Measurements from ENCODE around the gene DDX27. TPM values are rescaled to one million over a fixed set of nuclear protein-coding genes. Genes with fewer than 3 reads are reported as not detected.
"Not testable (repeated sequence)": the region's sequence is repeated elsewhere in the genome, so short reads cannot be mapped to it uniquely, and the experiment has no call there.

DDX27 gene, protein sequence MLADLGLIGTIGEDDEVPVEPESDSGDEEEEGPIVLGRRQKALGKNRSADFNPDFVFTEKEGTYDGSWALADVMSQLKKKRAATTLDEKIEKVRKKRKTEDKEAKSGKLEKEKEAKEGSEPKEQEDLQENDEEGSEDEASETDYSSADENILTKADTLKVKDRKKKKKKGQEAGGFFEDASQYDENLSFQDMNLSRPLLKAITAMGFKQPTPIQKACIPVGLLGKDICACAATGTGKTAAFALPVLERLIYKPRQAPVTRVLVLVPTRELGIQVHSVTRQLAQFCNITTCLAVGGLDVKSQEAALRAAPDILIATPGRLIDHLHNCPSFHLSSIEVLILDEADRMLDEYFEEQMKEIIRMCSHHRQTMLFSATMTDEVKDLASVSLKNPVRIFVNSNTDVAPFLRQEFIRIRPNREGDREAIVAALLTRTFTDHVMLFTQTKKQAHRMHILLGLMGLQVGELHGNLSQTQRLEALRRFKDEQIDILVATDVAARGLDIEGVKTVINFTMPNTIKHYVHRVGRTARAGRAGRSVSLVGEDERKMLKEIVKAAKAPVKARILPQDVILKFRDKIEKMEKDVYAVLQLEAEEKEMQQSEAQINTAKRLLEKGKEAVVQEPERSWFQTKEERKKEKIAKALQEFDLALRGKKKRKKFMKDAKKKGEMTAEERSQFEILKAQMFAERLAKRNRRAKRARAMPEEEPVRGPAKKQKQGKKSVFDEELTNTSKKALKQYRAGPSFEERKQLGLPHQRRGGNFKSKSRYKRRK
- polyA plus RNA-seq (ENCODE audit: insufficient read depth in 1 of 5, insufficient read length in 5 of 5, low replicate concordance in 1 of 5) = 10 to 100 TPM; 39.7 to 52.0 (median 47.6) TPM
- long read RNA-seq, donor 1, partial matches to known transcripts = 50 of 54 reads
- long read RNA-seq, donor 1, other reads (novel, unspliced or antisense) = 0 of 54 reads
- long read RNA-seq, donor 2, partial matches to known transcripts = 0 of 1 reads
- long read RNA-seq, donor 2, other reads (novel, unspliced or antisense) = 0 of 1 reads
- long read RNA-seq, donor 3, partial matches to known transcripts = 19 of 22 reads
- long read RNA-seq, donor 3, other reads (novel, unspliced or antisense) = 0 of 22 reads
- long read RNA-seq, donor 4, partial matches to known transcripts = 43 of 43 reads
- long read RNA-seq, donor 4, other reads (novel, unspliced or antisense) = 0 of 43 reads
- long read RNA-seq, donor 5, partial matches to known transcripts = 49 of 51 reads
- long read RNA-seq, donor 5, other reads (novel, unspliced or antisense) = 0 of 51 reads
- long read RNA-seq, donor 6, partial matches to known transcripts = 34 of 37 reads
- long read RNA-seq, donor 6, other reads (novel, unspliced or antisense) = 0 of 37 reads
- long read RNA-seq, donor 7, transcript DDX27-207 (21 exons, 2,693 nt) = major isoform, 5 of 11 reads
- long read RNA-seq, donor 7, partial matches to known transcripts = 5 of 11 reads
- long read RNA-seq, donor 7, other reads (novel, unspliced or antisense) = 0 of 11 reads
- long read RNA-seq, donor 8, partial matches to known transcripts = 0 of 3 reads
- long read RNA-seq, donor 8, other reads (novel, unspliced or antisense) = 0 of 3 reads

DNA sequence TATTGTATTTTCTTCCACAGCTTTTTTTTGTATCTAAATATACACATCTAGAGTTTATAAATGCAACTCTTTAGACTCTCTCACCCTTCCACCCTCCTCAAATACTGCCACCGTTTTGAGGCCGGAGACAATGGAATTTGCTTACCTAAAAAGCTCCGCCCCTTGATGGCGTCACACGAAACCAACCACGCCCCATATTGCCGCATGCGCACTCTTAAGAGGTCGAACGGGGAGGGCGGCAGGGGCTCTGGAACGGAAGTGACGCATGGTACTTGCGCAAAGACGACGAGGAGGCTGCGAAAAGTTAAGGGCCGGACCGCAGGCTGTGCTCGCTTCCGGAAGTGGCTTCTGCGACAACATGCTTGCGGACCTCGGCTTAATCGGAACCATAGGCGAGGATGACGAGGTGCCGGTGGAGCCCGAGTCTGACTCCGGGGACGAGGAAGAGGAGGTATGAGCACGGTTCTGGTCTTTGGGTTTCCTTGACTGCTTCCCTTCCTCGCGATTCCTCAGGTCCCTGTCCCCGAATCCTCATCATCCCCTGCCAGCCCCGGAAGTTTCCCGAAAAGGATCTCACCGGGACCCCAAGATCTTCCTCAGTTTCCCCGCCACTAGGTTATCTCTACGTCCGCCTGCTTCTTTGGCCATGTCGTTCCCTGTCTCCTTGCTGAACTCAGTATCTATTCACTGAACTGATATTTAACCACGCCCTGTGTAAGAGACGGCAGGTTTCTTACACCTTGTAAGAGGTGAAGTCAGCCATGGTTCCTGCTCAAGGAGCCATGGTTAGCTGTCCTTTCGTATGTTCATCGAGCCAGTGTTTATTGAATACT, at the start of gene DDX27:
DDX27 (plus strand) TSS at position 326 of the 833 bp plus-strand sequence; CDS start at position 359, 33 bp downstream.
- DNase-seq = peak; percentile 99 to 100

DNA sequence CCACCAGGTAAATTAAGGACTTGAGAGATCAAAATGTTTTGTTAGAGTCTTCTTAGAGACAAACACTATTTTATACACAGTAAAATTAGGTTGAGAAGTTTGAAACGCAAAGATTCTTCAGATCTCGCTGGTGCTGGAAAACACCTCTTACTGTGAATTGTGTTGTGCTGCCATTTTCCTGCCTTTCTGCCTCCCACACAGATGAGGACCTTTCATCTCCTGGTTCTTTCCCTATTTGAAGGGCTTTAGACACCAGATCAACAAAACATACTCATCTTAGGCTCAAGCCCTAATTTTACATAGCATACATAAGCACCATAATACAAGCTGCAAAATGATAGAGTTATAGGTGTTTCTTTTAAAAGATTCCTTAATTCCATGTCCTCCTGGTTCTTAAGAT, 49.7 kb upstream of the DDX27 start:
- no peak for DNase-seq

DNA sequence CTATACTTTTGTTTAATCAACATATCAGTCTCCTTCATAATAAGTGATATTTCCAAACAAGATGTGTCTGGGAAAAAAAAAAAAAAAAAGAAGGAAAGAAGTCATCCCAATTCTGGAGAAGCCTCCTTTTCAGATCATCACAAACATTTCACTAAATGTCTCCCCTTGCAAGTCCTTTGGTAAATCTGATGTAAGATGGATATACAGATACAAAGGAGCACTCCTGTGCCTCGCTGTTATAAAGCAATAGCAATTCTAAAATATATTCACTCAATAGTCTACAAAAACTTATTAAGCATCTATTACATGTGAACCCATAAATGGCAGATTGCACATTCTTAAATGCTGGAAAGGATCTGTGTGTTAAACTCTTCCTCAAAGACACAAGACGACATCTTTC, 48.5 kb upstream of the DDX27 start:
- DNase-seq = no peak

DNA sequence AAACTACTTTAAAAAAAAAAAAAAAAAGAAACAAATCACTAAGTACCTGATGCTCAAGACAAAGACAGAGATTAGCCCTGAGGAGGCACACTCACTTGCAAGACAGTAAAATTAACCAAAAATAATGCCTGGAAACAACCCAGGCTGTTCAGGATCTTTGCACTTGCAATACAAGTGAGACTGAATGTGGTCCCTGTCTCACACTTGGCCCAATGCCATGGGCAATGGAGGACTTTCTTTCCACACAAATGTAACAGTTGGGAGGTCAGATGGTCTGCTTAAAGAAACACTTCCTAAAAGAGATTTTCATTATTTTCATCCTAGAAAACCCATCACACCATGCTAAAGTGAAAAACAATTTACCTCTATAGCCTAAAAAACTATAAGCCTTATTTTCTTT, 47.3 kb upstream of the DDX27 start:
- peak in 1 of 2 donors; percentile 15 for DNase-seq

DNA sequence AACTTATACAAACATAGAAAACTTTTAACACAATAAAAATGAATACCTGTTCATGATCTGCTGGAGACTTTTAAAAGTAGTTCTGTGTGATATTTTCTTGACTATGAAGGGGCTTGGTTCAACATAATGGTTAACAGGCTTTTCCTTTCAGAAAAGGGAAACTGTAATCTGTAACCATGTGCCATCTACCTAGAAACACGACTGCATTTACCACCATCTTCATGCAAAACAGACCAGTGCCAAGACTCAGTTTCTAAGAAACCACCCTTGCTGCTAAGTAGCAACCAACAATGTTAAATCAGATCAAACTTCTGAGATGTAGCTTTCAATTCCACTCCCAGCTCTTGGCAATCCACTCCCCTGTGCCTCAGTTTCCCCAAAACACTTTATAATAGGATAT, 46.8 kb upstream of the DDX27 start:
- no peak for DNase-seq

DNA sequence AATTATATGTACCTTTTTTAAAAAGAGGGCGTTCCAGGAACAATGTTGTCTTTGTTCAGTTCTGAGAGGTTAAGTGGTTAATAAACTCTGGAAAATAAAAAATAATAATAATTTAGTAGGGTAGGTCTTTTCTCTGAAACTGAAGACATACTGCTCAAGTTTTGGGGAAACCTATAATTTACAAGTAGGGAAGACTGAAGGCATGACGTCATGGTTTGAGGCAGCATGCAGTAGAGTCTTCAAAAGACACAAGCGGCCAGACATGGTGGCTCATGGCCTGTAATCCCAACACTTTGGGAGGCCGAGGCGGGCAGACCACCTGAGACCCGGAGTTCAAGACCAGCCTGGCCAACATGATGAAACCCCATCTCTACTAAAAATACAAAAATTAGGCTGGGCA, 45.0 kb upstream of the DDX27 start:
- no peak for DNase-seq

DNA sequence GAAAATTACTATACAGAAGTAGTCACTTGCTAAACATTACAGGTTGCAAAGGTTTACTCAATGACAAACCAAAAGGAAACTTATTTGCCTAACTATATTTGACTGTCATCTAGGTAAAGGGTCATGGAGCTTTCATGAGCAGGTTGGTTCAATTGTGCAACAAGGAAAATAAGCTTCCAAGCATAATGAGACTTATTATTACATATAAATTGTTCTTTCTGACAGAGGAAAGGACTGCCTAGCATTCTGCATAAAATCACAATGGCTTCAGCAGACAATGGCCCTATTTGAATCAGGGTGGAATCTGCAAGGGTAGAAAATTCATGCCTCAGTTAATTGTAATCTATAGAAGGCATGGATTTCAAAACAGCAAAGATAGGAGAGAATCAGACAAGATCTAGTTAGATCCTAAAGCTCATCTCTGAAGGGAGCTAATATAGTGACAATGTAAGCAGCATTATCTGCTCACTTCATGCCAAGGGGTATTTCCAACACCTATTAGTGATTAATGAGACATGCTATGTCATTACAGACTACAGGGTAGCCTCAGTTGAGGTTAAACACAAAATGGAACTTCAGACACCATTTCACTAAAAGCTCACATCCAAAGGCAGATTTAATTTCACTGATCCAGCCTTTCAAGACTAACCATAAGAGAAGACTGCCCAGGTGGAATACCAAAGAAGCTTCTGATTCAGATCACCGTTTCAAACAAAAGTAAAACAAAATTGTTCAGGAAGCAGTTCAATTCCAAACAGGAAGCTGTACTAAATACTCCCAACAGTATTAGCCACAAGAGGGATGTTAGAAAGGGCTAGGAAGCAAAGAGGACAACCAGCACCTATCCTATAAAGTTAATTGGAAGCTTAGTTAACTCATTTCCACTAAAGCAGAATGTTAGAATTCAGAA, 39.6 kb upstream of the DDX27 start:
- no peak for DNase-seq

DNA sequence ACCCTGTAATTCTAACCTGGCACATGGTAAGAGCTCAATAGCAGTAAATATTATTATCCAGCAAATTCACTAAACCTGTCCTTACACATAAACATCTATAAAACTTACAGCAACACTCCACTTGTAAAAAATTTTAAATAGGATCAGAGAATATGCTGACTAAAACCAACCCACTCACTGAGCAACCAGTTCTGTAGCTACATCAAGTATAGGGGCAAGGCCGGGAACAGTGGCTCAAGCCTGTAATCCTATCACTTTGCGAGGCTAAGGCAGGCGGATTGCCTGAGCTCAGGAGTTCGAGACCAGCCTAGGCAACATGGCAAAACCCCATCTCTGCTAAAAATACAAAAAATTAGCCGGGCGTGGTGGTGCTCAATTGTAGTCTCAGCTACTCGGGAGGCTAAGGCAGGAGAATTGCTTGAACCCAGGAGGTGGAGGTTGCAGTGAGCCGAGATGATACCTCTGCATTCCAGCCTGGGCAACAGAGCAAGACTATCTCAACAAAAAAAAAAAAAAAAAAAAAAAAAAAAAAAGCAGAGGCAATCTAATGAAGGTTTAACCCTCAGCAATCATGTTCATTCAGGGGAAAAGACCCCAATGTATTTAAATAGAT, 37.8 kb upstream of the DDX27 start:
- no peak for DNase-seq

DNA sequence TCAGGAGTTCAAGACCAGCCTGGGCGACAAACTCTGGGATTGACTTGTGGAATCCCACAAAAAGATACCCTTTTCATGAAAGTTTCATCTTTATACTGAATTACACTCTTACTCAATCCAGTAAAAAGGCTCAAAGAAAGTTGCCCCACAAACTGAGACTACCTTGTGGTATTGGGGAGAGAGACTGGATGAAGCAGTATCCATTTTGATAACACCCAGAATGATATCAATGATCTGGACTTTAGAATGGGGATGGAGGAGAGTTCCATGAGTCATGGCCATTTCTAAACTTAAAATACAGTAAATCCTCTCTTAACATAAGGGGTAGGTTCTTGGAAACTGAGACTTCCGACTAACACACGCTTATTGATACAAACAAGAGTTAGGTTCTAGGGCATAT, 35.8 kb upstream of the DDX27 start:
- DNase-seq = no peak

DNA sequence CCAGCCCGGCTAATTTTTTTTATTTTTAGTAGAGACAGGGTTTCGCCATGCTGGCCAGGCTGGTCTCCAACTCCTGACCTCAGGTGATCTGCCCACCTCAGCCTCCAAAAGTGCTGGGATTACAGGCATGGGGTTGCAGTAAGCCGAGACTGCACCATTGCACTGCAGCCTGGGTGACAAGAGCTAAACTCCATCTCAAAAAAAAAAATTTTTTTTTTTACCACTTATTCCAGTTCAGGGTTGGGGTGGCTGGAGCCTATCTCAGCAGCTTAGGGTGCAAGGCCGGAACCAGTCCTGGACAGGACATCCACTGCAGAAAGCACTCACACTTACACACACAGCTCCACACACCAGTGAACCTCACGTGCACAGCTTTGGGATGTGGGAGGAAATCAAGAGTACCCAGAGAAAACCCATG, 35.1 kb upstream of the DDX27 start:
- not testable (repeated sequence) for DNase-seq

DNA sequence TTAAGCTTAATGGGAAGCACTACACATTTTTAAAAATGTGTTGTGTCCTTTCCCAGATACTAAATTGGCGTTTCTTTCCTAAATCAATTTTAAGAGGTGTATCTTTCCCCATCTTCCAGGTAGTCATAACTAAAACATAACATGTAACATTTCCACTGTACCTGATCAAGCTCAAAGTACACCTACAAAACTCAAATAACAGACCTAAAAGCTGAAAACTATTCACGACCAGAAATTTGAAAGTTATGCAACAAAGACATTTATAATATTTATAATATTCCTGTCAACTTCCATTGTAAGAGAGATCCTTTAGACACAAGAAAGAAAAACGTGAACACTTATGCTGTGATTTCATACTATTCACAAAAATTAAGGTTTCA, 34.5 kb upstream of the DDX27 start:
- DNase-seq = no peak

DNA sequence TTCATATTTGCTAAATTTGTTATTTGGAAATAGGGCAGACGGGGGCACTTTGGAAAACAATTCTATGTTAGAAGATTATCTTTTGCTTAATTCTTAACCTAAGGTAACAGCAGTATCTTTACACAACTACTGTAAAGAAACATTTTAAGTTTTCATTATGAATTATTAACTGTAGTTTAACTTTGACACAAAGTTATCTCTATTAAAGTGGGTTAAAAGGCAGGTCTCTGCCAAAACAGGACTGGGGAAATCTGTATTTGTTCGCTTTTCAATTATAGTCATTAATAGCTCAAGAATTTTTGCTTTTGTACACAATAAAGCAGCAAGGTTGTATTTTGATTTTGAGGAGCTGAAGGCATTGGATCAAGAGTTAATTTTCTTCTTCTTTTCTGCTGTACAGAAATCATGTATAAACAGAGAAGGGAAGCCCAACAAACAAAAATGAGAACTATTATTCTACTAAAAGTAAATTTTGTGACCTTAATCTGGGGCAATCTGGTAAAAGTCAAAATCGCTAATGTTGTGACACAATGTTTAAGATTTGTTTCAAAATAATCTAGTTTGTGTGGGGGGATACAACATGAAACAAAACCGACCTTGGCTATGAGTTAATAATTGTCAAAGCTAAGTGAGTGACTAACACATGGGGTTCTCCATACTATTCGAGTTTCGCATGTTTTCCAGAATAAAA, 34.0 kb upstream of the DDX27 start:
- no peak for DNase-seq

DNA sequence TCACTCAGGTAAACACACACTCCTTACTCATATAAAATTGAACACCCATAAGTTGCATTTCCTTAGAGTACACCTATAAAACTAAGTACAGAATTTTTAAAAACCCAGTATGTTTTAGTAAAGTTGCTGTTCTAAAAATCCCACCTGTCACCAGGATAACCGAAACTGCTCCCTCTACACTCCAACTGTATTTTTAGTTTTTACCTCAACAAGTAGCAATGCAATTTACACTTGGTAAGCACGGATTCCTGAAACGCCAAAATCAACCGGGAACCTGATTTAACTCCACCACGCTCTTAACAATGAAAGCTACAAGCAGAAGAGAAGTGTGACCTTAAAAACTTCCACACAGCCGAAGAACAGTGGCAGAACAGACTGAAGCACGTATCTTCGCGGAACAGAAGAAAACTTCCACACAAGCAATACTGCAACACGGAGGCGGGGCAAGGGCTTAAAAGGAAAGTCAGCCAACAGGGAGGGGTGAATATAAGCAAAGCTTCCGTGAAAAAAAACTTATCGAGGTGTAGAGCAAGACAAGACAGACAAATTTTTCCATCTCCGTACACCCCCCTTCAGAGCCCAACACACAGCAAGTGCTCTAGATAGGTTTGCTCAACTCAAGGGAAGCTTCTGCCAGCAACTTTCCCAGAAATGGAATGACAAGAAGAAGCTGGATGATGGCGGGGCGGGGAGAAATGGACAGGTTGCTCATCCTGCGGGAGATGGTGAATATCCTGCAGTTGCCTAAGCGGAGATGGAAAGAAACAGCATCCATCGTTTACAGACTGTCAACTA, 32.5 kb upstream of the DDX27 start:
- DNase-seq = peak; percentile 43 to 46

DNA sequence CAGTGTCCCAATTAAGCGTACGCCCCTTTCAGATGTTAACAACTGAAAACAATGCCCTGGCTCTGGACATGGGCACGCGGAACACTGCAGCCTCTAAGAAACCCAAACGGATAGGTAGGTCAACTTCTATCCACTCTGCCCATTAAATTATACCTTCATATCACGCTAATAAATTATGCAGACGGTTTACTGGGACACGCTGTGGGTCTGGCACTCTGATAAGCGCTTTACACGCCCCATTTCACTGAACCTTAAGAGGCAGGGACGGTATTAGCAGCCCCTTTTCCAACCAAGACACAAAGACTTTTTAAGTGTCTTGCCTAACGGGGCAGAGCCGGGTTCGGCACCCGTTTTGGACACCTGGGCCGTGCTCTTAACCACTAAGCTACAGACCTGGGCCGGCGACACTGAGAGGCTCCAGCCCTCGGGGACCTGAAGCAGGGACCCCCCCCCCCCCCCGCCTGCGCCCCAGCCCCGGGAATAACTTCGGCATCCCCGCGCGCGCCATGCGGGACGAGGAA, 31.8 kb upstream of the DDX27 start:
- DNase-seq = peak in 1 of 2 donors; percentile 18

DNA sequence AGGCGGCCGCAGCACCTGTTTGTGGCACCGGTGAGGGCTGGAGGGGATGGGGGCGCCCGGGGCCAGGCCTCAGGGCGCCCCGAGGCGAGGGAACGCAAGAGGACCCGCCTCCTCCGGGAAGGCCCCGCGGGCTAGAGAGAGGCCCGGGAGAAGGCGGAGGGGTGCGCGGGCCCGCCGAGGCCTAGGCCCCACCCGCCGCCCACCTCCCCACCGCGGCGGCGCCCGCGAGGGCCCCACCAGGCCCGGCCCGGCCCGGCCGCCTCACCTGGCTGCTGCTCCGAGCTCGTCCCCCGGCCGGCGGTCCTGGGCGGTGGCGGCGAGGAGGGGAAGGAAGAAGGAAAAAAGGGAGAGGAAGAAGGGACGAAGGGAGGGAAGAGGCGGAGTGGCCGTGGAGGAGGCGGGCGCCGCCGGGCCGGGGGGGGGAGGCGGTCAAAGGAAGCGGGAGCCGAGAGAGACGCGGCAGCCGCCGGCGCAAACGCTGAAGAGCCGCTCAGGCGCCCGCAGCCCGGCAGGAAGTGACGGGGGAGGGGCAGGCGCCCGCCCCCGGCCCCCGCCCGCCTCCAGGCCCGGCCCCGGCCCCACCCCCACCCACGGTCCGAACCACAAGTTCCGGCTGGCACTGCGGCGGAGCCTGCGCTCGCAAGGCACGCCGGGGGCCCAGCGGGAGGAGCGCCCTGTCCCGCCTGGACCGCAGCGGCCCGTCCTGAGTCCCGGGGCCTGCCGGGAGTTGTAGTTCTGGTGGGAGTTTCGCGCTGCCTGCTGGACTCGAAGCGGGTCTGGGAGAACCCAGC, 31.2 kb upstream of the DDX27 start, which contains the start of gene STAU1:
STAU1 (minus strand) TSS at position 484 of the 791 bp plus-strand sequence. CDS start 22,133 bp downstream, outside the sequence.
- DNase-seq = peak; percentile 93 to 96

DNA sequence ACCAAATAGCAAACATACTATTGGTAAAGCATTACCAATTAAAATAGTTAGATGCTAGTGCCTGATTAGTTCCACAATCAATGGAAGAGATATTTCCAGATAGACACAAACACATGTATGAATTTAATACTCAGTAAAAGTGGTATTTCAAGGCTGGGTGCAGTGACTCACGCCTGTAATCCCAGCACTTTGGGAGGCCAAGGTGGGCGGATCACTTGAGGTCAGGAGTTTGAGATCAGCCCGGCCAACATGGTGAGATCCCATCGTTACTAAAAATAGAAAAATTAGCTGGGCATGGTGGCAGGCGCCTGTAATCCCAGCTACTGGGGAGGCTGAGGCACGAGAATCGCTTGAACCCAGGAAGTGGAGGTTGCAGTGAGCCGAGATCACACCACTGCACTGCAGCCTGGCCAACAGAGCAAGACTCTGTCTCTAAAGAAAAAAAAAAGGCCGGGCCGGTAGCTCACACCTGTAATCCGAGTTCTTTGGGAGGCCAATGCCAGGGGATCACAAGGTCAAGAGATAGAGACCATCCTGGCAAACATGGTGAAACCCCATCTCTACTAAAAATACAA, 26.2 kb upstream of the DDX27 start:
- DNase-seq = not testable (repeated sequence)

Measured in right lung (tissue), 10 donors.